Neuronal stem cell (in vitro differentiated cells): Measurements from ENCODE around the gene DEPDC4.

ENCODE experiments used
- DNase-seq: peaks from one replicate; pipeline ENCODE4 v3.0.0-alpha.2; 2013; ENCODE audit warnings: low spot score
- H2AFZ ChIP-seq: one replicate; pipeline ENCODE4 v1.6.1; 2013; ENCODE audit warnings: mild to moderate bottlenecking, low read length, inconsistent platforms
- H2AK5ac ChIP-seq: 2 replicates; pipeline ENCODE4 v1.6.1; 2013; ENCODE audit warnings: low read depth, mild to moderate bottlenecking, inconsistent platforms, low read length, moderate library complexity, mixed read lengths
- H2BK120ac ChIP-seq: 2 replicates; pipeline ENCODE4 v1.6.1; 2013; ENCODE audit warnings: low read depth, mild to moderate bottlenecking, inconsistent platforms, low read length, moderate library complexity, mixed read lengths
- H2BK12ac ChIP-seq: one replicate; pipeline ENCODE4 v1.6.1; 2013; ENCODE audit warnings: low read length, inconsistent platforms
- H2BK15ac ChIP-seq: 2 replicates; pipeline ENCODE4 v1.6.1; 2013; ENCODE audit warnings: mild to moderate bottlenecking, low read length, inconsistent platforms, mixed read lengths
- H2BK5ac ChIP-seq: one replicate; pipeline ENCODE4 v1.6.1; 2013; ENCODE audit warnings: inconsistent platforms, mild to moderate bottlenecking, low read length, moderate library complexity
- H3K14ac ChIP-seq: one replicate; pipeline ENCODE4 v1.6.1; 2013; ENCODE audit warnings: low read length, inconsistent platforms
- H3K18ac ChIP-seq: 2 replicates; pipeline ENCODE4 v1.6.1; 2013; ENCODE audit warnings: low read length, inconsistent platforms
- H3K23ac ChIP-seq: 2 replicates; pipeline ENCODE4 v1.6.1; 2013; ENCODE audit warnings: low read depth, mild to moderate bottlenecking, mixed read lengths, low read length, inconsistent platforms; ENCODE audit not compliant: poor library complexity
- H3K27ac ChIP-seq: replicated peaks from 3 replicates; pipeline ENCODE4 v1.5.1; 2013; ENCODE audit warnings: low read length, inconsistent platforms
- H3K27me3 ChIP-seq, 3 experiments: 2 replicates each; pipeline ENCODE4 v1.6.1; 2013; ENCODE audit warnings: low read length in 3 of 3, mild to moderate bottlenecking in 2 of 3, inconsistent platforms in 1 of 3, low read depth in 1 of 3, mixed read lengths in 1 of 3, moderate library complexity in 1 of 3; ENCODE audit not compliant: control insufficient read depth in 3 of 3, insufficient read depth in 3 of 3
- H3K36me3 ChIP-seq, 2 donors: replicated peaks in 1 of 2; 2 replicates each; pipeline ENCODE4 v1.6.1; 2013; ENCODE audit warnings: low read length in 2 of 2; ENCODE audit not compliant: control insufficient read depth in 2 of 2, insufficient read depth in 2 of 2
- H3K4ac ChIP-seq: 2 replicates; pipeline ENCODE4 v1.6.1; 2013; ENCODE audit warnings: inconsistent platforms, mild to moderate bottlenecking, low read length, moderate library complexity
- H3K4me1 ChIP-seq, 2 donors: 1 replicate in 1 of 2; 2 replicates in 1 of 2; pipeline ENCODE4 v1.6.1; 2013; ENCODE audit warnings: low read length in 2 of 2, low read depth in 1 of 2; ENCODE audit not compliant: control insufficient read depth in 2 of 2, insufficient read depth in 1 of 2
- H3K4me2 ChIP-seq: one replicate; pipeline ENCODE4 v1.6.1; 2013; ENCODE audit warnings: mild to moderate bottlenecking, low read length, inconsistent platforms; ENCODE audit not compliant: insufficient read depth, poor library complexity, severe bottlenecking
- H3K4me3 ChIP-seq, 2 donors: 2 replicates each; pipeline ENCODE4 v1.5.1; 2013; ENCODE audit warnings: low read length in 2 of 2, mild to moderate bottlenecking in 2 of 2, inconsistent platforms in 1 of 2, moderate library complexity in 1 of 2
- H3K79me1 ChIP-seq: one replicate; pipeline ENCODE4 v1.6.1; 2013; ENCODE audit warnings: low read depth, mild to moderate bottlenecking, inconsistent platforms, low read length, moderate library complexity
- H3K9ac ChIP-seq: one replicate; pipeline ENCODE4 v1.6.1; 2013; ENCODE audit warnings: mild to moderate bottlenecking, low read depth, low read length, inconsistent platforms; ENCODE audit not compliant: poor library complexity
- H3K9me3 ChIP-seq, 2 donors: replicated peaks in 1 of 2; 2 replicates each; pipeline versions ENCODE3 to v1.6.1; 2013; ENCODE audit warnings: low read length in 2 of 2, mild to moderate bottlenecking in 2 of 2, inconsistent platforms in 1 of 2, low read depth in 1 of 2, mixed read lengths in 1 of 2, moderate library complexity in 1 of 2; ENCODE audit not compliant: control insufficient read depth in 2 of 2, insufficient read depth in 1 of 2
- H4K8ac ChIP-seq: one replicate; pipeline ENCODE4 v1.6.1; 2013; ENCODE audit warnings: low read depth, mild to moderate bottlenecking, inconsistent platforms, low read length, moderate library complexity
- H4K91ac ChIP-seq: one replicate; pipeline ENCODE4 v1.6.1; 2013; ENCODE audit warnings: low read length, low read depth, mild to moderate bottlenecking, inconsistent platforms; ENCODE audit not compliant: poor library complexity
- WGBS, 2 donors: extraction: QIAGEN DNeasy Blood & Tissue Kit; methylation state at CpG; one replicate each; pipeline ENCODE4 v1.1.7; 2013; ENCODE audit warnings: missing lambda C conversion rate in 2 of 2, mixed read lengths in 1 of 2; ENCODE audit not compliant: insufficient read length in 2 of 2, insufficient replicate concordance in 1 of 2; ENCODE audit errors: extremely low coverage in 2 of 2; 5-methylcytosine and 5-hydroxymethylcytosine counted together

DEPDC4 gene

DNA sequence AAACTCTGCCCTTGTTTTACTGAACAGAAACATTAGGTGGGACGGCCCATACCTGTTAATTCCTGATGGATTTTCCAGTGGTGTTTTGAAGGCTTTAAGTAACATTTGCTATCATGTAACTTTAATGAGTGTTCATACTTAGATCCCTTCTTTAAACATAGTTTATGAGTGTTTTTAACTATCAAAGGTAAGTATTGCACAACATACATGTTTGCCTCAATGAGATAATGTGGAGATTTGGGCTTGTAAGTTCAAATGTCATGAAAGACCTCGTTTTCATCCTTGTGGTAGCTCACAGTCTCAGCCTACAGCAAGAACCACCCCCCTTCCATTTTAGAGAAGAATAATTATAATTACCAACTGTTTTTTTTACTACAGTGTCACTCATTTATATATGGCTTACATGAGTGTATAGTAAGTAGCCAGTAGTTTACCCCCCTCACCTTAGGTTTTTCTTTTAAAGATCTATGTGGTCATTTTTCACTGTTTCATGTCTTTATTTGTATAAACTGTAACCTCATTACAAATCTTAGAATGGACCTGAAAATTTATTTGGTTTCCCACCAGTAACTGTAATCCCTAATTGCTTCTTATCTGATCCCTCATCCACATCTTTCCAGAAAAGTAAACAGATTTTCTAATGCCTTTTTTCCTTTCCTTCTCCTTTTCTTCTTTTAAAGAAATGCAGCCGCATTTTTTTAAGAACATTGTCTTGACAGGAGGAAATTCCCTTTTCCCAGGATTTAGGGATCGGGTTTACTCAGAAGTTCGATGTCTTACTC is 47.4 kb downstream of the DEPDC4 start:
- H3K9ac ChIP-seq = no peak overlapping the region

DNA sequence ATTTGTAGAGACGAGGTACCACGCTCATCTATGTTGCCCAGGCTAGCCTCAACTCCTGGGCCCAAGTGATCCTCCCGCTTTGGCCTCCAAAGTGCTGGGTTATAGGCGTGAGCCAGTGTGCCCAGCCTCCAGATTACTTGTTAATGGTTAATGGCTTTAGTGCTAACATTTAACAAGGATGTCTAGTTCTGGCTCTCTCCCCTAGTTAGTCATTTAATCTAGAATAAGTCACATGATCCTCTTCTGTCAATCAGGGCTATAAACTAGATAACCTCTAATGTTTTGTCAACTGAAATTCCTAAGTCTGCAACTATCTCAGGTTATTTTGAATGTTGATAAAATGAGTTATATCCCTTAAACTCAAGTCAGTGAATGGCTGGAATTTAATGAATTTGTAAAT is 50.5 kb downstream of the DEPDC4 start:
- Histone ChIP-seq H2AK5ac (no peak overlapping the region), H3K36me3 (peaks cover 4 to 85% of the 10 kb centered on the region in 2 donors), H3K4me3 (no peak overlapping the region), H2AFZ (no peak overlapping the region), H3K9ac (no peak overlapping the region), H4K8ac (no peak overlapping the region), H3K4me2 (no peak overlapping the region), H2BK15ac (no peak overlapping the region), H3K23ac (no peak overlapping the region), H3K4me1 (no peaks in the 10 kb centered on the region), H3K79me1 (no peaks in the 10 kb centered on the region), H3K18ac (no peak overlapping the region), H4K91ac (no peak overlapping the region), H2BK12ac (no peak overlapping the region), H3K27me3 (no peaks in the 10 kb centered on the region), H2BK5ac (no peak overlapping the region), H3K14ac (no peak overlapping the region), H2BK120ac (no peak overlapping the region), H3K4ac (no peak overlapping the region), H3K27ac (no peak overlapping the region), H3K9me3 (no peaks in the 10 kb centered on the region)
- no CpG with 5 or more reads among the region's 4 CpGs for WGBS, 2 donors
- DNase-seq = no peak

More for the DNA sequence above, 47.4 kb downstream of the DEPDC4 start:
- H3K79me1 ChIP-seq = no peaks in the 10 kb centered on the region
- no peak overlapping the region for H3K4ac ChIP-seq
- H3K4me2 ChIP-seq = no peak overlapping the region
- H4K91ac ChIP-seq = no peak overlapping the region
- H2BK5ac ChIP-seq = no peak overlapping the region
- H3K9me3 ChIP-seq = no peaks in the 10 kb centered on the region
- no peak overlapping the region for H4K8ac ChIP-seq
- no peaks in the 10 kb centered on the region for H3K27me3 ChIP-seq
- H2BK120ac ChIP-seq = no peak overlapping the region
- H3K14ac ChIP-seq = no peak overlapping the region
- no peak overlapping the region for H2AK5ac ChIP-seq
- H3K23ac ChIP-seq = no peak overlapping the region
- H3K27ac ChIP-seq = no peak overlapping the region
- no peak overlapping the region for H3K18ac ChIP-seq
- H2BK12ac ChIP-seq = no peak overlapping the region
- no peaks in the 10 kb centered on the region for H3K4me1 ChIP-seq
- H3K4me3 ChIP-seq = no peak overlapping the region
- H2BK15ac ChIP-seq = no peak overlapping the region
- WGBS, 2 donors = no CpG with 5 or more reads among the region's 5 CpGs
- H2AFZ ChIP-seq = no peak overlapping the region
- H3K36me3 ChIP-seq = peaks cover 3 to 79% of the 10 kb centered on the region in 2 donors
- DNase-seq = no peak

DNA sequence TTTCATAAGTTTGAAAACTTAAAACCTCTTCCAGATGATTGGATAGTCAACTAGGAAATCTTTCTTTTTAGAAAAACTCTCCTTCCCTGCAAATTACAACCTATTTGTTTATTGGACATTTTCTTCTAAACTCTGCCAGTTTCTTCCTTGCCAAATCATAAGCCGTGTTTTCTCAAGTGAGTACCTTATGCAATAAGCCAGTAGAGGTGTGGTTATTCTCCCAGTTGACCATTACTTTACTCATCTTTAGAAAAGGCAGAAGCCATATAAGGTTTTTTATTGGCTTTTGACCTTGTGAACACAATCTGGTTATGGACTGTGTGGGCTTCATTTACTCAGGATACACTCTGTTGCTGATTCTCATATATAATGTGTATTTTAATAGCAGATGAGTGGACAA is 51.7 kb downstream of the DEPDC4 start:
- no peak overlapping the region for H3K18ac ChIP-seq
- no peak overlapping the region for H3K9ac ChIP-seq
- H2AFZ ChIP-seq = no peak overlapping the region
- no peak overlapping the region for H2BK5ac ChIP-seq
- no peaks in the 10 kb centered on the region for H3K79me1 ChIP-seq
- no peaks in the 10 kb centered on the region for H3K4me1 ChIP-seq
- H3K4me2 ChIP-seq = no peak overlapping the region
- no peak overlapping the region for H2BK12ac ChIP-seq
- no peak overlapping the region for H3K23ac ChIP-seq
- H3K14ac ChIP-seq = no peak overlapping the region
- no peak overlapping the region for H4K91ac ChIP-seq
- H3K4ac ChIP-seq = no peak overlapping the region
- H2AK5ac ChIP-seq = no peak overlapping the region
- no peaks in the 10 kb centered on the region for H3K9me3 ChIP-seq
- no peak overlapping the region for H4K8ac ChIP-seq
- WGBS, 2 donors = no CpG with 5 or more reads among the region's 1 CpG
- H3K27ac ChIP-seq = no peak overlapping the region
- peaks cover 7 to 87% of the 10 kb centered on the region in 2 donors for H3K36me3 ChIP-seq
- DNase-seq = no peak
- no peak overlapping the region for H2BK15ac ChIP-seq
- H3K4me3 ChIP-seq = no peak overlapping the region
- H2BK120ac ChIP-seq = no peak overlapping the region
- no peaks in the 10 kb centered on the region for H3K27me3 ChIP-seq

DNA sequence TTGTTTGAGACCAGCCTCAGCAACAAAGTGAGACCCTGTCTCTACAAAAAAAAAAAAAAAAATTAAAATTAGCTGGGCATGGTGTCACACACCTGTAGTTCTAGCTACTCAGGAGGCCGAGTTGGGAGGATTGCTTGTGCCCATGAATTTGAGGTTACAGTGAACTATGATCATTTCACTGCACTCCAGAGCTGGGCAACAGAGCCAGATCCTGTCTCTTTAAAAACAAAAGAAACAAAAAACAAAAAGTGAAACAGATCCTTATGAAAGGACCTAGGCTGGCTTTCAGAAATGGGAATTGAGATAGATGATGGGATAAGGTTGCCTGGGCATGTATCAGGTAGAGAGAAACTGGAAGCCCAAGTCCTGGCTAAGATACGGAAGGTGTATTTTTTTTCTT is 52.4 kb downstream of the DEPDC4 start:
- H3K79me1 ChIP-seq = no peaks in the 10 kb centered on the region
- H4K91ac ChIP-seq = no peak overlapping the region
- H3K4me1 ChIP-seq = no peaks in the 10 kb centered on the region
- H2BK12ac ChIP-seq = no peak overlapping the region
- H2BK15ac ChIP-seq = no peak overlapping the region
- H3K4me2 ChIP-seq = no peak overlapping the region
- H3K18ac ChIP-seq = no peak overlapping the region
- no peaks in the 10 kb centered on the region for H3K27me3 ChIP-seq
- no peak overlapping the region for H2BK5ac ChIP-seq
- no peak overlapping the region for H3K23ac ChIP-seq
- no peak overlapping the region for H3K9ac ChIP-seq
- H3K36me3 ChIP-seq = peaks cover 7 to 87% of the 10 kb centered on the region in 2 donors
- H3K4ac ChIP-seq = no peak overlapping the region
- H3K27ac ChIP-seq = no peak overlapping the region
- no peak overlapping the region for H2AK5ac ChIP-seq
- no peak overlapping the region for H2BK120ac ChIP-seq
- DNase-seq = no peak
- no peak overlapping the region for H3K14ac ChIP-seq
- H3K4me3 ChIP-seq = no peak overlapping the region
- no CpG with 5 or more reads among the region's 2 CpGs for WGBS, 2 donors
- no peak overlapping the region for H2AFZ ChIP-seq
- no peaks in the 10 kb centered on the region for H3K9me3 ChIP-seq
- H4K8ac ChIP-seq = no peak overlapping the region
